NB4 (cell line): Measurements from ENCODE around the gene MBD6.
"Not testable (repeated sequence)": the region's sequence is repeated elsewhere in the genome, so short reads cannot be mapped to it uniquely, and the experiment has no call there.

Experiments used
- POLR2A ChIP-seq: IDR thresholded peaks from 2 replicates; pipeline ENCODE4 v1.6.1; 2011; ENCODE audit warnings: mild to moderate bottlenecking; ENCODE audit not compliant: insufficient read length; ENCODE audit errors: extremely low read depth
- TF ChIP-seq, protein P1 (sequence below): IDR thresholded peaks from one replicate; pipeline ENCODE4 v1.5.1; 2012; ENCODE audit warnings: low read depth, low read length

DNA sequence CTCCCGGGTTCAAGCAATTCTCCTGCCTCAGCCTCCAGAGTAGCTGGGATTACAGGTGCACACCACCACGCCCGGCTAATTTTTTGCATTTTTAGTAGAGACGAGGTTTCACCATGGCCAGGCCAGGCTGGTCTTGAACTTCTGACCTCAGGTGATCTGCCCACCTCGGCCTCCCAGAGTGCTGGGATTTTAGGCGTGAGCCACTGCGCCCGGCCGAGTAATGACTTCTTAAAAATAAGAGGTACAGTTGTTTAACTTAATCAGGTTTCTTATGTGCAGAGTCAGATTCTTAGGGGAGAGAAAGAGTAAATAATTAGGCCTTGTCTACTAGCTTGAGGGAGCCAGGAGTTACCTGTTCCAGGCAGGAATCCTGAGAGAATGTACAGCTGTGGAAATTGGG lies 8.4 kb upstream of the MBD6 start:
- TF ChIP-seq, protein P1, sequence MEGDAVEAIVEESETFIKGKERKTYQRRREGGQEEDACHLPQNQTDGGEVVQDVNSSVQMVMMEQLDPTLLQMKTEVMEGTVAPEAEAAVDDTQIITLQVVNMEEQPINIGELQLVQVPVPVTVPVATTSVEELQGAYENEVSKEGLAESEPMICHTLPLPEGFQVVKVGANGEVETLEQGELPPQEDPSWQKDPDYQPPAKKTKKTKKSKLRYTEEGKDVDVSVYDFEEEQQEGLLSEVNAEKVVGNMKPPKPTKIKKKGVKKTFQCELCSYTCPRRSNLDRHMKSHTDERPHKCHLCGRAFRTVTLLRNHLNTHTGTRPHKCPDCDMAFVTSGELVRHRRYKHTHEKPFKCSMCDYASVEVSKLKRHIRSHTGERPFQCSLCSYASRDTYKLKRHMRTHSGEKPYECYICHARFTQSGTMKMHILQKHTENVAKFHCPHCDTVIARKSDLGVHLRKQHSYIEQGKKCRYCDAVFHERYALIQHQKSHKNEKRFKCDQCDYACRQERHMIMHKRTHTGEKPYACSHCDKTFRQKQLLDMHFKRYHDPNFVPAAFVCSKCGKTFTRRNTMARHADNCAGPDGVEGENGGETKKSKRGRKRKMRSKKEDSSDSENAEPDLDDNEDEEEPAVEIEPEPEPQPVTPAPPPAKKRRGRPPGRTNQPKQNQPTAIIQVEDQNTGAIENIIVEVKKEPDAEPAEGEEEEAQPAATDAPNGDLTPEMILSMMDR, result not testable (repeated sequence)
- not testable (repeated sequence) for TF ChIP-seq POLR2A
